Measurements from ENCODE around the gene CLDN19.

- TF ChIP-seq POLR2A (IDR thresholded peaks at IDR 0.05; ENCODE audit: low read depth), result no peak
- no peak for TF ChIP-seq EP300 (IDR thresholded peaks at IDR 0.05)
- no peak for TF ChIP-seq CTCF (IDR thresholded peaks at IDR 0.05)
- no peak for TF ChIP-seq POLR2AphosphoS5 (IDR thresholded peaks at IDR 0.05)
Measured at GRCh38 chr1:42735056-42735455, 5.0 kb downstream of the CLDN19 start.

Measured in esophagus muscularis mucosa (tissue), 4 donors.